ENCODE measurements around the gene PNRC1. TPM values are rescaled to one million over a fixed set of nuclear protein-coding genes. Genes with fewer than 3 reads are reported as not detected.
A peak's percentile ranks its signal among the peaks of the same experiment; 100 is the strongest.

Gene PNRC1
- total RNA-seq, 1 donor from 2014 or later: 236 TPM

- no peak overlapping the region for H3K4me2 ChIP-seq
- Mint-ChIP-seq H3K36me3 (no peaks in the 10 kb centered on the region), H3K4me1 (peaks cover 11% of the 10 kb centered on the region), H3K9me3 (no peaks in the 10 kb centered on the region), H3K27me3 (ENCODE audit: insufficient read depth, low read depth) (peaks cover 7% of the 10 kb centered on the region), H3K27ac (no peak overlapping the region), H3K4me3 (no peak overlapping the region)
- TF ChIP-seq EZH2 (IDR thresholded peaks at IDR 0.05): no peak
- no peak for TF ChIP-seq EZH2phosphoT487 (IDR thresholded peaks at IDR 0.05)
- no peak for TF ChIP-seq CTCF (IDR thresholded peaks at IDR 0.05)
- no peaks in the 10 kb centered on the region for H3K27me3 ChIP-seq
- no peaks in the 10 kb centered on the region for H3K36me3 ChIP-seq
- DNase-seq (ENCODE audit: low spot score): no peak
- no peak overlapping the region for H2AFZ ChIP-seq (replicated peaks)
- H3K4me1 ChIP-seq: peaks cover 13% of the 10 kb centered on the region
- H3K4me3 ChIP-seq: no peak overlapping the region
- H3F3A ChIP-seq (ENCODE audit: low read depth): no peaks in the 10 kb centered on the region
- no peak overlapping the region for H3K27ac ChIP-seq
- H3K9ac ChIP-seq: no peak overlapping the region
- H4K20me1 ChIP-seq (ENCODE audit: low read depth): no peaks in the 10 kb centered on the region
- H3K9me3 ChIP-seq (ENCODE audit: low read depth): no peaks in the 10 kb centered on the region
- H3K79me2 ChIP-seq (ENCODE audit: low read depth): no peaks in the 10 kb centered on the region
Measured at GRCh38 chr6:89073840-89074239, 6.7 kb upstream of the PNRC1 start.

DNA sequence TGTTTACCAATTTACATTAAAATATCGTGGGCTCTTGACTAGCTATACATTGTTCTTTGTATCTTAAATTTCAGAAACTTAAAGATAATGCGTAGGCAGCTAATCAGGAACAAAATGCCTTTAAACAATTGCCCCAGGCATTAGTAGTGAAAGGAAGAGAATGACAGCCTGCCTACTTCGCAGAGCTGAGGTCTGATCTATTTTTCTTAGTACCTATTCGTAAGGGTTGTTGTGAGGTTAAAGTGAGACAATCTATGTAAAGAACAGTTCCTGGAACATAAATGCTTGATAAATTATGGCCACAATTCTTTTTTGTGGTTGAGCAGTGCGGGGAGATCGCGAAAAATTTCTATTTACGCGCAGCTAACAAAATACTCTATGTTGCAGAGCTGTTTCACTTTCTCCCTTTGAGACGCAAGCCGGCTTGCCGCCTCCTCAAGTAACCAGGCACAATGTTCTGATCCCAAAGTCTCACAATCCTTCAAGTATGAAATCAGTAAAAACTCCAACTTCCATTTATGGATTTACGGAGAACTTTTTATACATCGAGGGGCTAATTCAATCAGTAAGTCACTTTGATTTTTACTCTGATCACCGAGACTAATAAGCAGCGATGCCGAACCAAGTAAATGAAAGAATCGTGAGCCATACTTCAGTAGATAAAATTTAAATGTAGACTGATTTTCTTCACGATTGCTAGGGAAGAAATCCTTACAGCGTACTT lies 878 bp upstream of the PNRC1 start:
- peaks cover 10% of the 10 kb centered on the region for H3K36me3 ChIP-seq
- H3K4me3 ChIP-seq: peak overlapping the region; percentile 76
- no peak overlapping the region for H3K27ac ChIP-seq
- no peaks in the 10 kb centered on the region for H3K9me3 Mint-ChIP-seq
- H3K79me2 ChIP-seq (ENCODE audit: low read depth): peaks cover 40% of the 10 kb centered on the region
- no peak overlapping the region for H3K9ac ChIP-seq
- H3K4me1 ChIP-seq: peaks cover 19% of the 10 kb centered on the region
- peak; percentile 56 for DNase-seq (ENCODE audit: low spot score)
- TF ChIP-seq EZH2phosphoT487 (IDR thresholded peaks at IDR 0.05) (no peak), EZH2 (IDR thresholded peaks at IDR 0.05) (no peak), CTCF (IDR thresholded peaks at IDR 0.05) (no peak)
- H3K27ac Mint-ChIP-seq: peak overlapping the region; percentile 80
- peaks cover 26% of the 10 kb centered on the region for H3K4me1 Mint-ChIP-seq
- H3K27me3 ChIP-seq: no peaks in the 10 kb centered on the region
- peaks cover 14% of the 10 kb centered on the region for H3K36me3 Mint-ChIP-seq
- peaks cover 11% of the 10 kb centered on the region for H3K27me3 Mint-ChIP-seq (ENCODE audit: insufficient read depth, low read depth)
- H3F3A ChIP-seq (ENCODE audit: low read depth): peaks cover 24% of the 10 kb centered on the region
- H3K9me3 ChIP-seq (ENCODE audit: low read depth): no peaks in the 10 kb centered on the region
- peak overlapping the region; percentile 17 for H2AFZ ChIP-seq (replicated peaks)
- peak overlapping the region; percentile 82 for H3K4me2 ChIP-seq
- peaks cover 29% of the 10 kb centered on the region for H4K20me1 ChIP-seq (ENCODE audit: low read depth)
- peak overlapping the region; percentile 96 for H3K4me3 Mint-ChIP-seq

GRCh38 chr6:89081129-89081422 lies 525 bp downstream of the PNRC1 start:
- Histone ChIP-seq H3K27me3 (no peaks in the 10 kb centered on the region), H3K9me3 (ENCODE audit: low read depth) (no peaks in the 10 kb centered on the region), H3K79me2 (ENCODE audit: low read depth) (peaks cover 48% of the 10 kb centered on the region), H3K4me2 (peak overlapping the region; percentile 82), H3K27ac (peak overlapping the region; percentile 91), H3K4me1 (peaks cover 19% of the 10 kb centered on the region), H2AFZ (replicated peaks) (no peak overlapping the region), H4K20me1 (ENCODE audit: low read depth) (peaks cover 43% of the 10 kb centered on the region), H3F3A (ENCODE audit: low read depth) (peaks cover 36% of the 10 kb centered on the region), H3K9ac (peak overlapping the region; percentile 78), H3K4me3 (peak overlapping the region; percentile 76), H3K36me3 (peaks cover 10% of the 10 kb centered on the region)
- Mint-ChIP-seq H3K27ac (no peak overlapping the region), H3K4me1 (peaks cover 28% of the 10 kb centered on the region), H3K4me3 (peak overlapping the region; percentile 96), H3K36me3 (peaks cover 22% of the 10 kb centered on the region), H3K9me3 (no peaks in the 10 kb centered on the region), H3K27me3 (ENCODE audit: insufficient read depth, low read depth) (peaks cover 11% of the 10 kb centered on the region)
- DNase-seq (ENCODE audit: low spot score): no peak
- TF ChIP-seq CTCF (IDR thresholded peaks at IDR 0.05): no peak
- TF ChIP-seq EZH2 (IDR thresholded peaks at IDR 0.05): no peak
- TF ChIP-seq EZH2phosphoT487 (IDR thresholded peaks at IDR 0.05): no peak
